K562 (cell line): ENCODE data around the gene NFATC3. TPM values are rescaled to one million over a fixed set of nuclear protein-coding genes. Genes with fewer than 3 reads are reported as not detected.
A peak's percentile ranks its signal among the peaks of the same experiment; 100 is the strongest.

Source experiments
- ATAC-seq: fragments of 200-7000 bp; cut with Tn5 transposase; 3 replicates; pipeline ENCODE4 v1.9.1; 2020; ENCODE audit warnings: moderate library complexity
- BruUV-seq: library from RNA; stranded (reverse); fragments of 400-500 nt; replicated peaks from 2 replicates; lab custom pipeline; 2021; lab: Mats Ljungman, UMichigan
- CTCF ChIA-PET: fragments of 300-600 bp; formaldehyde crosslinking; extraction: SDS; loops from one replicate; lab custom pipeline; 2021; ENCODE audit warnings: low intra/inter-chr PET ratio; lab: Yijun Ruan, JAX
- POLR2A ChIA-PET: fragments of 300-600, 350-650 bp; sonication (Branson Sonifier 250); formaldehyde crosslinking; extraction: SDS; loops from one replicate; lab custom pipeline; 2021; ENCODE audit warnings: antibody characterized with exemption, inconsistent platforms; lab: Yijun Ruan, JAX
- DNase-seq, 4 experiments: peaks; one replicate each; pipeline versions ENCODE4 v3.0.0 to v3.0.0-alpha.2; 2011 to 2018; ENCODE audit warnings: low spot score in 3 of 4, mixed read lengths in 3 of 4; ENCODE audit errors: extremely low read depth in 1 of 4
- FAIRE-seq: peaks from 2 replicates; lab custom pipeline; 2011; peaks lifted over from hg19 to GRCh38; lab: Jason Lieb, UNC
- H2AFZ ChIP-seq: 2 replicates; pipeline ENCODE4 v1.6.0; 2011; ENCODE audit warnings: low read depth, low read length, control low read depth, inconsistent platforms
- H3K27ac ChIP-seq: fragments of 200-600 bp; 3 replicates; pipeline ENCODE4 v1.8.0; 2011; ENCODE audit warnings: low read depth, mild to moderate bottlenecking, control low read depth, inconsistent platforms, low read length, moderate library complexity, mixed read lengths; ENCODE audit errors: extremely low read depth
- H3K27me3 ChIP-seq, 2 experiments: fragments of 300-600 bp in 1 of 2; 2 replicates in 1 of 2; 3 replicates in 1 of 2; pipeline versions ENCODE4 v1.6.0 to v1.8.0; 2011; ENCODE audit warnings: inconsistent platforms in 2 of 2, low read length in 2 of 2, mild to moderate bottlenecking in 1 of 2, mixed read lengths in 1 of 2, moderate library complexity in 1 of 2; ENCODE audit not compliant: control insufficient read depth in 2 of 2, insufficient read depth in 2 of 2
- H3K36me3 ChIP-seq: fragments of 300-600 bp; 3 replicates; pipeline ENCODE4 v1.8.0; 2011; ENCODE audit warnings: mild to moderate bottlenecking, low read length, inconsistent platforms; ENCODE audit not compliant: control insufficient read depth, insufficient read depth
- H3K4me1 ChIP-seq, 2 experiments: fragments of 200-600 bp in 1 of 2; replicated peaks in 1 of 2; 2 replicates in 1 of 2; 3 replicates in 1 of 2; pipeline versions ENCODE4 v1.5.1 to v1.8.0; 2011; ENCODE audit warnings: inconsistent platforms in 2 of 2, low read length in 2 of 2, mild to moderate bottlenecking in 1 of 2, mixed read lengths in 1 of 2, moderate library complexity in 1 of 2; ENCODE audit not compliant: control insufficient read depth in 2 of 2, insufficient read depth in 2 of 2
- H3K4me2 ChIP-seq: 2 replicates; pipeline ENCODE4 v1.6.1; 2011; ENCODE audit warnings: low read length, control low read depth, inconsistent platforms, mixed read lengths; ENCODE audit not compliant: insufficient read depth
- H3K4me3 ChIP-seq: fragments of 200-600 bp; sonication (generic), shearing (Covaris generic); 2 replicates; pipeline ENCODE4 v1.5.1; 2016; ENCODE audit warnings: control low read depth, inconsistent platforms
- H3K79me2 ChIP-seq: fragments of 200-600 bp; 3 replicates; pipeline ENCODE4 v1.8.0; 2011; ENCODE audit warnings: low read length, inconsistent platforms; ENCODE audit not compliant: control insufficient read depth, insufficient read depth
- H3K9ac ChIP-seq, 2 experiments: 2 replicates each; pipeline versions ENCODE4 v1.6.0 to v1.6.1; 2011; ENCODE audit warnings: low read depth in 2 of 2, low read length in 2 of 2, control low read depth in 1 of 2, inconsistent platforms in 1 of 2, mild to moderate bottlenecking in 1 of 2, mixed read lengths in 1 of 2; ENCODE audit not compliant: insufficient read depth in 1 of 2
- H3K9me1 ChIP-seq: one replicate; pipeline ENCODE4 v1.6.0; 2011; ENCODE audit warnings: inconsistent platforms, mild to moderate bottlenecking, low read length, moderate library complexity; ENCODE audit not compliant: control insufficient read depth, insufficient read depth
- H3K9me3 ChIP-seq: replicated peaks from 2 replicates; pipeline ENCODE4 v1.5.1; 2011; ENCODE audit warnings: low read depth, low read length, inconsistent platforms; ENCODE audit not compliant: control insufficient read depth, insufficient read depth
- H4K20me1 ChIP-seq: replicated peaks from 2 replicates; pipeline ENCODE4 v1.6.1; 2011; ENCODE audit warnings: low read length, inconsistent platforms, mixed read lengths; ENCODE audit not compliant: control insufficient read depth, insufficient read depth
- BCOR ChIP-seq: fragments of 450-650 bp; IDR thresholded peaks from 2 replicates; pipeline ENCODE4 v1.6.1; 2016
- HOXB6 ChIP-seq: fragments of 250-450 bp; sonication (Bioruptor Pico); IDR thresholded peaks from 2 replicates; pipeline ENCODE4 v1.5.1; 2022; ENCODE audit warnings: mild to moderate bottlenecking, borderline replicate concordance
- POLR2AphosphoS2 ChIP-seq: IDR thresholded peaks from 2 replicates; pipeline ENCODE4 v1.6.1; 2012; ENCODE audit warnings: low read length, improper control_type of control experiment
- POLR2G ChIP-seq: fragments of 200-400 bp; formaldehyde crosslinking; IDR thresholded peaks from 2 replicates; pipeline ENCODE4 v1.6.1; 2017; ENCODE audit warnings: low read depth, mild to moderate bottlenecking, antibody characterized with exemption, low read length, moderate library complexity
- RBM22 ChIP-seq: fragments of 200-400 bp; formaldehyde crosslinking; IDR thresholded peaks from 2 replicates; pipeline ENCODE4 v1.6.1; 2018; ENCODE audit warnings: low read length, low read depth; ENCODE audit not compliant: poor library complexity, severe bottlenecking
- STAG1 ChIP-seq: sonication (generic); formaldehyde crosslinking; IDR thresholded peaks from 2 replicates; pipeline ENCODE4 v1.5.0; 2020; ENCODE audit warnings: missing genetic modification reagents, borderline replicate concordance
- ZFPM2 ChIP-seq: fragments of 250-450 bp; sonication (Bioruptor Pico); IDR thresholded peaks from 2 replicates; pipeline ENCODE4 v1.5.1; 2022; ENCODE audit warnings: mild to moderate bottlenecking
- ZNF407 ChIP-seq: fragments of 450-650 bp; IDR thresholded peaks from 2 replicates; pipeline ENCODE4 v1.6.1; 2016; ENCODE audit warnings: low read depth
- WGBS: fragments of 100-300 bp; shearing (Covaris generic); methylation state at CpG from one replicate; pipeline ENCODE4 v1.1.6; 2016; ENCODE audit warnings: low coverage, mixed read lengths; ENCODE audit not compliant: insufficient coverage; ENCODE audit errors: missing lambda C conversion rate; 5-methylcytosine and 5-hydroxymethylcytosine counted together
- in situ Hi-C: fragments of 300-500 bp; cut with MboI; formaldehyde crosslinking; loops from 4 replicates; pipeline ENCODE4 v1.15.0; 2018; ENCODE audit warnings: inconsistent platforms, mixed read lengths
- intact Hi-C: fragments of 100-400 bp; cut with micrococcal nuclease; formaldehyde crosslinking; loops from 2 replicates; pipeline ENCODE4 v1.14.2; 2022
- polyA plus RNA-seq, 8 experiments: library from polyadenylated mRNA; depleted of rRNA in 4 of 8; stranded (reverse) in 5 of 8; unstranded in 3 of 8; fragments of >200 nt; fragmentation: Nextera tagmentation in 2 of 8; fragmentation: Illumina TruSeq in 1 of 8; extraction: Ambion mirVana in 2 of 8; extraction: Trizol in 1 of 8; gene quantifications; 2 replicates each; pipeline versions ENCODE4 v1.2.1 to v1.2.3, GENCODE V29; 2011 to 2014; ENCODE audit warnings: inconsistent platforms in 1 of 8, missing spikeins in 1 of 8
- total RNA-seq, 7 experiments: library from RNA; depleted of rRNA in 6 of 7; stranded (reverse); fragments of >200 nt in 6 of 7; fragmentation: Illumina TruSeq in 2 of 7; extraction: Trizol in 2 of 7; gene quantifications; 2 replicates each; pipeline versions ENCODE4 v1.2.1 to v1.2.3, GENCODE V29; 2011 to 2021; ENCODE audit warnings: low replicate concordance in 1 of 7

Gene NFATC3
- total and polyA plus RNA-seq, 9 of the 15 experiments (the other 6 are each of a cell fraction or from before 2014, with no cell fraction given): 15.7 to 98.4 (median 59.4) TPM

GRCh38 chr16:68183046-68183445, 97.9 kb downstream of the NFATC3 start (continued):
- no peak for TF ChIP-seq ZNF407
- no peak for TF ChIP-seq POLR2AphosphoS2

GRCh38 chr16:68186877-68187276, 101.7 kb downstream of the NFATC3 start:
- in situ Hi-C loops: no loop called here
- ATAC-seq: no peak
- peaks cover 84% of the 10 kb centered on the region for H3K36me3 ChIP-seq

More at GRCh38 chr16:68186877-68187276, 101.7 kb downstream of the NFATC3 start:
- no peak overlapping the region for H2AFZ ChIP-seq
- no peaks in the 10 kb centered on the region; the same call in 2 of the 3 replicates for H3K79me2 ChIP-seq
- FAIRE-seq (no peak), DNase-seq (no peak)
- no peak for TF ChIP-seq HOXB6 (CRISPR knock-in tag)
- no peak for TF ChIP-seq BCOR
- TF ChIP-seq STAG1 (CRISPR knock-in tag): 0 out of 2 replicates have a peak, but pooled peaks have one; percentile 10
- TF ChIP-seq POLR2G: peak; percentile 55
- TF ChIP-seq RBM22: peak; percentile 86
- no peak for TF ChIP-seq ZFPM2 (CRISPR knock-in tag)
- POLR2A ChIA-PET: interaction anchor here (0.6 to 2.1 kb wide), 3 partner anchors 8 to 67 kb away, joined by 3 to 8 read pairs (median 5); no protein-coding TSS in a partner anchor
- H3K4me1 ChIP-seq: peaks cover 0 to 6% of the 10 kb centered on the region in 2 experiments; a peak in 1 of 5 replicates
- CTCF ChIA-PET: no interaction called here
- H3K27ac ChIP-seq: no peak overlapping the region
- no peak overlapping the region for H3K4me2 ChIP-seq
- no TSS peak for BruUV-seq
- no peaks in the 10 kb centered on the region for H3K27me3 ChIP-seq
- intact Hi-C loops: no loop called here
- no peaks in the 10 kb centered on the region for H3K9me3 ChIP-seq
- no peak overlapping the region for H3K9ac ChIP-seq
- H3K9me1 ChIP-seq: no peaks in the 10 kb centered on the region
- 89% methylated on average over 4 of the region's 7 CpGs for WGBS
- H3K4me3 ChIP-seq: no peak overlapping the region
- H4K20me1 ChIP-seq: no peaks in the 10 kb centered on the region
